Measurements from ENCODE around the gene SCGB1C1. TPM values are rescaled to one million over a fixed set of nuclear protein-coding genes. Genes with fewer than 3 reads are reported as not detected.
A peak's percentile ranks its signal among the peaks of the same experiment; 100 is the strongest.
"Not testable (repeated sequence)": the region's sequence is repeated elsewhere in the genome, so short reads cannot be mapped to it uniquely, and the experiment has no call there.

The SCGB1C1 gene
- total RNA-seq, 2 experiments from 2014 or later = not detected

GRCh38 chr11:227824-228379 lies 35.0 kb downstream of the SCGB1C1 start:
- ChIA-PET CTCF (interaction anchor here (1.3 kb wide), 1 partner anchor 11 kb away, joined by 3 read pairs; no protein-coding TSS in a partner anchor), POLR2A (interaction anchor here (1.2 to 1.3 kb wide), 2 partner anchors 9 to 21 kb away, joined by 4 read pairs; partner anchors contain the start of genes BET1L, PSMD13, RIC8A and SIRT3)
- H3K27me3 Mint-ChIP-seq = no peaks in the 10 kb centered on the region
- DNase-seq = no peak
- no peaks in the 10 kb centered on the region for H3K9me3 Mint-ChIP-seq
- peaks cover 5% of the 10 kb centered on the region for H3K36me3 Mint-ChIP-seq (ENCODE audit: low read depth)
- peaks cover 4% of the 10 kb centered on the region for H3K4me1 Mint-ChIP-seq
- H3K4me3 Mint-ChIP-seq = no peak overlapping the region
- H3K27ac Mint-ChIP-seq = no peak overlapping the region

DNA sequence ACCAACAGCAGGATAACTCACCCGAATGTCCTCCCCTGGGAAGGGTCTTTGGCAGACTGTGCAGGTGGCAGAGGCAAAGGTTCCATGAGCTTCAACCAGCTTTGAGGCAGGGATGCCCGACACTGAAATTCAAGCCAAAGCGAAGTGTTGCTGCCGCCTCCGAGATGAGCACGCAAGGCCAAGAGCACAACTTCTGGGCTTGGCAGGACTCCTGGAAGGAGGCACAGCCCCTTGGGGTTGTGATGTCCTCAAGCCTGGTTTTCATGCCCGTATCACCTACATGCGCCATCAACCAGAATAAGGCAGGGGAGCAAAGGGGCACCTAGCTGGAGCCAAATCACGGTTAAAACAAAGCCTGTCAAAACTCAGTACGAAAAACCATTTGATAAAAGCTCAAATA lies 37.6 kb downstream of the SCGB1C1 start:
- Mint-ChIP-seq H3K4me3 (no peak overlapping the region), H3K27me3 (no peaks in the 10 kb centered on the region), H3K36me3 (ENCODE audit: low read depth) (peaks cover 5% of the 10 kb centered on the region), H3K9me3 (no peaks in the 10 kb centered on the region), H3K4me1 (peaks cover 9% of the 10 kb centered on the region), H3K27ac (no peak overlapping the region)
- ChIA-PET CTCF (interaction anchor here (1.5 kb wide), 1 partner anchor 20 kb away, joined by 4 read pairs; no protein-coding TSS in a partner anchor), POLR2A (interaction anchor here (1.5 kb wide), 1 partner anchor 15 kb away, joined by 4 read pairs; no protein-coding TSS in a partner anchor)
- DNase-seq = no peak

GRCh38 chr11:232783-233565 lies 40.1 kb downstream of the SCGB1C1 start:
- H3K4me1 Mint-ChIP-seq = peaks cover 15% of the 10 kb centered on the region
- peaks cover 6% of the 10 kb centered on the region for H3K36me3 Mint-ChIP-seq (ENCODE audit: low read depth)
- no peaks in the 10 kb centered on the region for H3K9me3 Mint-ChIP-seq
- H3K27ac Mint-ChIP-seq = no peak overlapping the region
- H3K4me3 Mint-ChIP-seq = no peak overlapping the region
- DNase-seq = no peak
- H3K27me3 Mint-ChIP-seq = no peaks in the 10 kb centered on the region
- POLR2A ChIA-PET = no interaction called here
- CTCF ChIA-PET = no interaction called here

- H3K36me3 Mint-ChIP-seq (ENCODE audit: low read depth) = peaks cover 17% of the 10 kb centered on the region
- no peak overlapping the region for H3K27ac Mint-ChIP-seq
Observed at GRCh38 chr11:235180-235579, 42.3 kb downstream of the SCGB1C1 start.

GRCh38 chr11:235609-235996 lies 42.7 kb downstream of the SCGB1C1 start:
- Mint-ChIP-seq H3K36me3 (ENCODE audit: low read depth) (peaks cover 18% of the 10 kb centered on the region), H3K27me3 (no peaks in the 10 kb centered on the region), H3K27ac (peak overlapping the region; percentile 64), H3K9me3 (no peaks in the 10 kb centered on the region), H3K4me1 (peaks cover 39% of the 10 kb centered on the region), H3K4me3 (peak overlapping the region; percentile 92)
- POLR2A ChIA-PET = interaction anchor here (1.2 to 1.9 kb wide), 4 partner anchors 19 to 71 kb away, joined by 3 to 5 read pairs (median 4); no protein-coding TSS in a partner anchor
- CTCF ChIA-PET = no interaction called here
- DNase-seq = no peak

More at GRCh38 chr11:235180-235579, 42.3 kb downstream of the SCGB1C1 start:
- DNase-seq = no peak
- H3K4me3 Mint-ChIP-seq = peak overlapping the region; percentile 92
- H3K27me3 Mint-ChIP-seq = no peaks in the 10 kb centered on the region
- peaks cover 36% of the 10 kb centered on the region for H3K4me1 Mint-ChIP-seq
- CTCF ChIA-PET = no interaction called here
- no peaks in the 10 kb centered on the region for H3K9me3 Mint-ChIP-seq
- POLR2A ChIA-PET = interaction anchor here (1.3 to 1.5 kb wide), 3 partner anchors 19 to 41 kb away, joined by 3 to 4 read pairs (median 4); no protein-coding TSS in a partner anchor

DNA sequence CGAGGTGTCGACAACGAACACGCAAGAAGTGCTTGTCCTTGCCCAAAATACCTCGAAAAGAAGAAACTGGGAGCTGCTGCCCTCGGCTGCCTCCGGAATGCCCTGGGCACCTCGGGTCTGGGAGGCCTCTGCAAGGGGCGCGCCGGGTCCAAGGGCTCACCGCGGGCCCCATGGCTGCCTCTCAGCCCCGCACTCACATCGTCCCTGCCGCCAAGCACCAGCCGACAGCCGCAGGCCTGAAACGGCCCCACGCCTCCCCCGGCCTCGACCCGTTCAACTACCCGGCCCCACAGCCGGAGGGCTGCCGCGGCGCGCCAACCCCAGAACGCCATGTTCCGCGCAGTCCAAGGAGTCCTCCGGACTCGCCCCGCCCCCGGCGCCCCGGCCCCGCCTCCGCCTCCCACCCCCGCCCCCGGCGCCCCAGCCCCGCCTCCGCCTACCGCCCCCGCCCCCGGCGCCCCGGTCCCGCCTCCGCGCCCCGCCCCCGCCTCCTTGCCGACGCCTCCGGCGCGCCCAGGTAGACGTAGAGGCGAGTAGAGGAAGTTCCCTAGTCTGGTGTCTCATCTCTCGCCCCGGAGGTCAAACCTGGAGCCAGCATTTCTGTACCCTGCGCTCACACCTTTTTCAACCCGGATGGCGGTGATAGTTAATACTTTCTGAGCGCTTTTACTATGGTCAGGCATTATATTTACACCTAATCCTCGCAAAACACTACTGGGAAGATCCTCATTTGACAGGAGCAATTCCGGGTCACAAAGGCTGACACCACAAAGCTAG lies 43.3 kb downstream of the SCGB1C1 start, which contains the start of gene SIRT3:
Gene SIRT3, minus strand, starts transcription at position 346 of the 777 bp plus-strand sequence. Its CDS starts 14 bp downstream, at position 332.
- Mint-ChIP-seq H3K27me3 (no peaks in the 10 kb centered on the region), H3K36me3 (ENCODE audit: low read depth) (peaks cover 20% of the 10 kb centered on the region), H3K27ac (peak within 1 kb of the TSS; percentile 98), H3K9me3 (no peaks in the 10 kb centered on the region), H3K4me1 (peaks cover 41% of the 10 kb centered on the region), H3K4me3 (peak within 1 kb of the TSS; percentile 92)
- POLR2A ChIA-PET = interaction anchor here (0.7 to 4.3 kb wide), 22 partner anchors 7 to 270 kb away, joined by 3 to 51 read pairs (median 6); partner anchors contain the start of genes BET1L, NLRP6, PGGHG and RIC8A
- CTCF ChIA-PET = interaction anchor here (1.1 to 2.3 kb wide), 5 partner anchors 14 to 459 kb away, joined by 3 to 14 read pairs (median 4); partner anchors contain the start of genes BET1L, DEAF1, RIC8A and TMEM80
- DNase-seq = peak; percentile 88

- Mint-ChIP-seq H3K4me1 (peaks cover 49% of the 10 kb centered on the region), H3K27me3 (no peaks in the 10 kb centered on the region), H3K9me3 (no peaks in the 10 kb centered on the region), H3K36me3 (ENCODE audit: low read depth) (peaks cover 28% of the 10 kb centered on the region), H3K27ac (peak within 1 kb of the TSS; percentile 98), H3K4me3 (peak within 1 kb of the TSS; percentile 92)
- peak; percentile 90 for DNase-seq
- POLR2A ChIA-PET = interaction anchor here (0.7 to 4.3 kb wide), 29 partner anchors 8 to 572 kb away, joined by 3 to 51 read pairs (median 5); partner anchors contain the start of genes BET1L, NLRP6, PGGHG and RIC8A
- CTCF ChIA-PET = interaction anchor here (0.6 to 2.3 kb wide), 8 partner anchors 13 to 458 kb away, joined by 3 to 14 read pairs (median 4); partner anchors contain the start of genes BET1L, DEAF1, RIC8A and TMEM80
Observed at GRCh38 chr11:236774-237767, 44.2 kb downstream of the SCGB1C1 start, which contains the start of gene PSMD13. Gene PSMD13, plus strand, starts transcription at chr11:236976. Its CDS starts 74 bp downstream, at chr11:237050.

- peaks cover 39% of the 10 kb centered on the region for H3K36me3 Mint-ChIP-seq (ENCODE audit: low read depth)
- not testable (repeated sequence) for H3K27me3 Mint-ChIP-seq, DNase-seq, H3K27ac Mint-ChIP-seq, H3K9me3 Mint-ChIP-seq
- CTCF ChIA-PET = interaction anchor here (1.4 to 2.5 kb wide), 4 partner anchors 12 to 78 kb away, joined by 6 to 14 read pairs (median 9); partner anchors contain the start of genes BET1L and RIC8A
- H3K4me3 Mint-ChIP-seq = peak overlapping the region; percentile 92
- H3K4me1 Mint-ChIP-seq = peaks cover 54% of the 10 kb centered on the region
- POLR2A ChIA-PET = interaction anchor here (1.4 to 4.3 kb wide), 12 partner anchors 11 to 169 kb away, joined by 4 to 51 read pairs (median 10); partner anchors contain the start of genes BET1L, PGGHG and RIC8A
Observed at GRCh38 chr11:238346-238745, 45.5 kb downstream of the SCGB1C1 start.

DNA sequence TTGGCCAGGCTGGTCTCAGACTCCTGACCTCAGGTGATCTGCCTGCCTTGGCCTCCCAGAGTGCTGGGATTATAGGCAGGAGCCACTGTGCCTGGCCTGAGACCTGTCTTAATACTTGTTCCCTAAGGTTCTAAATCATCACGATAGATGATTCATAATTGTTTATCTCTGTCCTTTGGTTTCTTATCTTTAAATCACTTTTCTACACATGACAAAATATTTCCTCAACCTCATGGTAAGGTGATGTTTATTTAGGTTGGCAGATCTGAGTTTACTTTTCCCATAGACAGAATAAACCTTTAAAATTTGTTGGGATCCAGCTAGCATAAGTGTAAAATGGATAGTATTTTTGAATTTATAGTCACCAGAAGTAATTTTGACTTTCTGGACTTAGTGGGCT lies 47.4 kb downstream of the SCGB1C1 start:
- ChIA-PET POLR2A (interaction anchor here (1.2 to 4.3 kb wide), 2 partner anchors 11 to 32 kb away, joined by 4 to 51 read pairs; partner anchors contain the start of genes BET1L and RIC8A), CTCF (interaction anchor here (1.9 to 2.5 kb wide), 2 partner anchors 11 to 33 kb away, joined by 6 to 12 read pairs; partner anchors contain the start of genes BET1L and RIC8A)
- Mint-ChIP-seq H3K27me3 (no peaks in the 10 kb centered on the region), H3K4me1 (peaks cover 63% of the 10 kb centered on the region), H3K4me3 (no peak overlapping the region), H3K27ac (peak overlapping the region; percentile 4), H3K9me3 (no peaks in the 10 kb centered on the region), H3K36me3 (ENCODE audit: low read depth) (peaks cover 57% of the 10 kb centered on the region)
- no peak for DNase-seq

GRCh38 chr11:241634-242033 lies 48.8 kb downstream of the SCGB1C1 start:
- ChIA-PET CTCF (interaction anchor here (1.4 kb wide), 1 partner anchor 9 kb away, joined by 7 read pairs; no protein-coding TSS in a partner anchor), POLR2A (interaction anchor here (1.0 kb wide), 1 partner anchor 122 kb away, joined by 3 read pairs; no protein-coding TSS in a partner anchor)
- Mint-ChIP-seq H3K4me1 (peaks cover 61% of the 10 kb centered on the region), H3K36me3 (ENCODE audit: low read depth) (peaks cover 68% of the 10 kb centered on the region), H3K9me3 (no peaks in the 10 kb centered on the region), H3K27me3 (no peaks in the 10 kb centered on the region), H3K27ac (peak overlapping the region; percentile 7), H3K4me3 (no peak overlapping the region)
- DNase-seq = no peak

All from activated CD4-positive, alpha-beta memory T cell treated with anti-CD3 and anti-CD28 coated beads, Interleukin-2, amount 10 ng/mL, durations not matched to agents 7 days and 5 days (primary cell).